Mononuclear cell (primary cell): ENCODE data around the gene ZSCAN1. TPM values are rescaled to one million over a fixed set of nuclear protein-coding genes. Genes with fewer than 3 reads are reported as not detected.

Source experiments
- H3K27me3 ChIP-seq: 2 replicates; pipeline ENCODE4 v1.6.0; 2011; ENCODE audit warnings: low read length, control low read depth; ENCODE audit not compliant: insufficient read depth
- H3K4me1 ChIP-seq: 2 replicates; pipeline ENCODE4 v1.5.1; 2011; ENCODE audit warnings: mild to moderate bottlenecking, low read length, control low read depth; ENCODE audit not compliant: insufficient read depth
- H3K4me3 ChIP-seq: 2 replicates; pipeline ENCODE4 v1.5.1; 2011; ENCODE audit warnings: mild to moderate bottlenecking, low read length, moderate library complexity
- H3K9me3 ChIP-seq: 2 replicates; pipeline ENCODE4 v1.5.1; 2011; ENCODE audit warnings: low read depth, mild to moderate bottlenecking, control low read depth, low read length
- total RNA-seq: library from RNA; depleted of rRNA; stranded (reverse); fragments of >200 nt; gene quantifications from one replicate; pipeline ENCODE4 v1.2.3, GENCODE V29; 2012

The ZSCAN1 gene
- total RNA-seq, 1 donor = not detected

- no peaks in the 10 kb centered on the region for H3K4me1 ChIP-seq
- H3K9me3 ChIP-seq = no peaks in the 10 kb centered on the region
- H3K27me3 ChIP-seq = no peaks in the 10 kb centered on the region
- H3K4me3 ChIP-seq = no peak overlapping the region
These were observed 12.1 kb upstream of the ZSCAN1 start for GRCh38 chr19:58021541-58022282.

DNA sequence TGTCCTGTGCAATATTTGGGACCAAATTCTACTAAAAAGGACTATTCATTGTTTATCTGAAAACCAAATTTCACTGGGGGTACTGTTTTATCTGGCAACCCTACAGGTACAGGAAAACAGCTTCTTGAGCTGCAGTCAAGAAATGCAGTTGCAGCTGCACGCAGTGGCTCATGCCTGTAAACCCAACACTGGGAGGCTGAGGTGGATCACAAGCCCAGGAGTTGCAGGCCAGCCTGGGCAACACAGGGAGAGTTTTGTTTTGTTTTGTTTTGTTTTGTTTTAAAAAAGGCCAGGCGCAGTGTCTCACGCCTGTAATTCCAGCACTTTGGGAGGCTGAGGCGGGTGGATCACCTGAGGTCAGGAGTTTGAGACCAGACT, 11.6 kb upstream of the ZSCAN1 start:
- Histone ChIP-seq H3K4me3 (no peak overlapping the region), H3K4me1 (no peaks in the 10 kb centered on the region), H3K27me3 (no peaks in the 10 kb centered on the region), H3K9me3 (no peaks in the 10 kb centered on the region)

- Histone ChIP-seq H3K4me3 (no peak overlapping the region), H3K9me3 (no peaks in the 10 kb centered on the region), H3K27me3 (no peaks in the 10 kb centered on the region), H3K4me1 (no peaks in the 10 kb centered on the region)
These were observed 9.2 kb upstream of the ZSCAN1 start for GRCh38 chr19:58024661-58025060.

DNA sequence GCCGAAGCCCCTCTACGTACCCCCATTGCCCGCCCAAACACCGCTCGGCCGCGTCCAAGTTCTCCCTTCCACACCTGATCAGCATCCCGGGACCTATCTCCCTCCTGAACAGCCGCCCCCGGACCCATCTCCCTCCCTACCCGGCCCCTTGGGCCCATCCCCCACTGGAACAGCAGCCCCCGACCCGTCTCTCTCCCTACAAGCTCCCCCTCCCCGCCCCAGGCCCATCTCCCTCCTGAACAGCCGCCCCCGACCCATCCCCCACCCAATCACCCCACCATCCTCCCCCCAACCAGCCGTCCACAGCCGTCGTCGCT, 610 bp downstream of the ZSCAN1 start:
- H3K9me3 ChIP-seq = no peaks in the 10 kb centered on the region
- H3K27me3 ChIP-seq = peaks cover 9% of the 10 kb centered on the region
- H3K4me1 ChIP-seq = no peaks in the 10 kb centered on the region
- no peak overlapping the region for H3K4me3 ChIP-seq

DNA sequence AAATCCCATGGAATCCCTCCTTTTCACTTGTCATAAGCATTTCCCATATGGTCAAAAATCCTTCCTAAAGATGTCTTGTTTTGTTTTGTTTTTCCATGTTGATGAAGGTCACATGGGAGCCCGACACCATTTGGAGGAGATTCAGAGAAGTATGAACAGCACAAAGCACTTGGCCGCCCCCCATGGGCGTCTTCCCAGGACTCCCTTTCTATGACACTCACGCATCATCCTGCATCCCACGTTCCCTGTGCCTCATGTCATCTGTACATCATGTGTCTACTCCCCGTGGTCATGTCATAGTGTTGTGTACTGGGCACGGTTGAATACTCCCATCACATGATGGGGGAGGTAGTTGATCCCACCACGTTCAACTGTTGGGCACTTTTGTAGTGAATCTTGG, 2.0 kb downstream of the ZSCAN1 start:
- no peak overlapping the region for H3K4me3 ChIP-seq
- H3K27me3 ChIP-seq = peaks cover 9% of the 10 kb centered on the region
- no peaks in the 10 kb centered on the region for H3K4me1 ChIP-seq
- no peaks in the 10 kb centered on the region for H3K9me3 ChIP-seq

DNA sequence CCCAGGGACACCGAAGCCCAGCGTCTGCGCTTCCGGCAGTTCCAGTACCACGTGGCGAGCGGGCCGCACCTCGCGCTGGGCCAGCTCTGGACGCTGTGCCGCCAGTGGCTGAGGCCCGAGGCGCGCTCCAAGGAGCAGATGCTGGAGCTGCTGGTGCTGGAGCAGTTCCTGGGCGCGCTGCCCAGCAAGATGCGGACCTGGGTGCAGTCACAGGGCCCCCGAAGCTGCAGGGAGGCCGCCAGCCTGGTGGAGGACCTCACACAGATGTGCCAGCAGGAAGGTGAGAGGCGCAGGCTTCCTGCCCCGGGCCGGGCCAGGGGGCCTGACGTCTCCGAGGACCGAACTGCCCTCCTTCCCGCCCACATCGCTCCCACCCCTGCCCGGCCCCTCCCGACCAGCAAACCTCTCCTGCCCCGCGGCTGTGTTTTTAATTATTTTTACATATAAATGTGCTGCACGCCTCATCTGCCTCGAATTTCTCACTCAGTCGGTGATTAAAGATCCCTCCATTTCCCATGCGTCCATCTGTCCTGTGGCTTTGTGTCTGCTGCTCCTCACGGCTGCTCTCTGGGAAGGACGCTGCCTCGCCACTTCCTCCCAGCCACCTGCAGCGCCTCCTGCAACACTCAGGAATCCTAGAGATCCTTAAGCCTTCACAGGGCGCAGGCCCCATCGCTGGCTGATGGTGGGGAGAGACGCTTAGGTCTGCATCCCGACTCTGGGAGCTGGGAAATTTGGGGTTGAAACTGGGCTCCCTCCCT, 4.3 kb downstream of the ZSCAN1 start:
- Histone ChIP-seq H3K9me3 (no peaks in the 10 kb centered on the region), H3K4me3 (no peak overlapping the region), H3K27me3 (peaks cover 4% of the 10 kb centered on the region), H3K4me1 (no peaks in the 10 kb centered on the region)

GRCh38 chr19:58038688-58039204, 4.9 kb downstream of the ZSCAN1 start:
- Histone ChIP-seq H3K4me3 (no peak overlapping the region), H3K9me3 (no peaks in the 10 kb centered on the region), H3K4me1 (no peaks in the 10 kb centered on the region), H3K27me3 (no peaks in the 10 kb centered on the region)

GRCh38 chr19:58040751-58041525, 7.1 kb downstream of the ZSCAN1 start:
- Histone ChIP-seq H3K9me3 (no peaks in the 10 kb centered on the region), H3K27me3 (no peaks in the 10 kb centered on the region), H3K4me1 (no peaks in the 10 kb centered on the region), H3K4me3 (no peak overlapping the region)

DNA sequence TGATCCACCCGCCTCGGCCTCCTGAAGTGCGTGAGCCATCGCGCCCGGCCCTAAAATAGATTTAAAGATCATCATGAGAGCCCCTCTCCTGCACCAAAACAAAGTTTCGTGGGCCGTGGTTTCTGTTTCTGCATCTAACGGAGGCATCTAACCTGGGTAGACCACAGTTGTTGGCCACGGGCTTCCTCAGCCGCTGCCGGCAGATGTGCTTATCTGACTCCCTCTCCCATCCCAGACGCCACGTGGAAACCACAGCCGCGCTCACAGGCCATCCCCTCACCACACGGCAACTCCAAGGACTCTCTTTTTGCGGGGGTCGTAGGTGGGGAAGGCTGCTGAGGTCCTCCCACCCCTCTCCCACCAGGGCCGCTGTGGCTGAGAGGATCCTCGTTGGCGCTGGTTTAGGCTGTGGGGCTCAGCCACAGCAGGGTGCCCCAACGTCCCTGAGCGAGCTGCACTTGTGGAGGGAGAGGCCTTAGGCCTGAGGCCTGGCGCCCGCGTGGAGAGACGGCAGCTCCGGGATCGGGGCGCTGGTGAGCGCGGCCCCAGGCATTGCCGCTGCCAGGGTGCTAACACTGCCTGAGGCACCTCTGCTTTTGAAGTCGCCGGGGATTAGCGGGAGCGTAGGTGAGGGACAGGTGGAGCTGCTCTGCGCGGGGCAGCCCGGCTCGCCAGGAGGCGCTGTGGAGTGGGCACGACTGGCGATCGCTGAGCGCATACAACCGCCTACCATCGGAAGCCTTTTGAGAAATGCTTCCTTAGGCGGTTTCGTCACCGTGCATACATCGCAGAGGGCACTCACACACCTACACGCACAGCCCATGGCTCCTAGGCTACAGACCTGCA, 8.9 kb downstream of the ZSCAN1 start:
- no peaks in the 10 kb centered on the region for H3K27me3 ChIP-seq
- H3K9me3 ChIP-seq = no peaks in the 10 kb centered on the region
- H3K4me1 ChIP-seq = no peaks in the 10 kb centered on the region
- no peak overlapping the region for H3K4me3 ChIP-seq

DNA sequence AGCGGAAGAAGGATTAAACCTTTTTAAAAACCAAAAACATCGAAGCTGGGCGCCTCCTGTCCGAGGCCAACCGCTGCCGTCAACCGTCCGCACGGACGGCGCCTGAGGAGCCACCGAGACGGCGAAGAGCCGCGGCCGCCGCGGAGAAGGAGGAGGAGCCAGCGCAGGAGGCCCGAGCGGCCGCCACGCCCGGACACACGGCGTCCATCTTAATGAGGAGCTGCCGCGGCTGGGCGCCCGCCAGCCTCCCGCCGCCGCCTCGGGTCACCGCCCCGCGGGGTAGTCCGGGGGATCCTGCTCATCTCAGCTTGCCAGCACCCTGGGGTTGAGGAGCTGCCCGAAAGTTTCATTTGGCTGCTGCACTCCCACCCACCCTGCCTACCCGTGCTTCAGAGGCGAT, 10.6 kb downstream of the ZSCAN1 start:
- Histone ChIP-seq H3K9me3 (no peaks in the 10 kb centered on the region), H3K4me3 (no peak overlapping the region), H3K27me3 (no peaks in the 10 kb centered on the region), H3K4me1 (no peaks in the 10 kb centered on the region)

DNA sequence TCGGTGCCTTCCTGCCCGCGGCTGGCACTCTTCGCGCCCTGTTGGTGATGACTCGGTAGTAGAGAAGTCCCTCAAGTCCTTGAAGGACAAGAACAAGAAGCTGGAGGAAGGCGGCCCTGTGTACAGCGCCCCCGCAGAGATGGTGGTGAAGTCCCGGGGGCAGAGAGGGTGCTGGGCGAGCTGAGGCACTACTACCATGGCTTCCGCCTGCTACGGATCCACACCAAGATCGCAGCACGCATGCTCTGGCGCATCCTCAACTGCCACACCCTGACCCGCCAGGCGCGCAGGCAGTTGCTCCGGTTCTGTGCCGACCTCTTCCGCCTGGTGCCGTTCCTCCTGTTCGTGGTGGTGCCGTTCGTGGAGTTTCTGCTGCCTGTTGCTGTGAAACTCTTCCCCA, 11.1 kb downstream of the ZSCAN1 start:
- H3K4me1 ChIP-seq = no peaks in the 10 kb centered on the region
- H3K27me3 ChIP-seq = no peaks in the 10 kb centered on the region
- H3K9me3 ChIP-seq = no peaks in the 10 kb centered on the region
- H3K4me3 ChIP-seq = no peak overlapping the region

DNA sequence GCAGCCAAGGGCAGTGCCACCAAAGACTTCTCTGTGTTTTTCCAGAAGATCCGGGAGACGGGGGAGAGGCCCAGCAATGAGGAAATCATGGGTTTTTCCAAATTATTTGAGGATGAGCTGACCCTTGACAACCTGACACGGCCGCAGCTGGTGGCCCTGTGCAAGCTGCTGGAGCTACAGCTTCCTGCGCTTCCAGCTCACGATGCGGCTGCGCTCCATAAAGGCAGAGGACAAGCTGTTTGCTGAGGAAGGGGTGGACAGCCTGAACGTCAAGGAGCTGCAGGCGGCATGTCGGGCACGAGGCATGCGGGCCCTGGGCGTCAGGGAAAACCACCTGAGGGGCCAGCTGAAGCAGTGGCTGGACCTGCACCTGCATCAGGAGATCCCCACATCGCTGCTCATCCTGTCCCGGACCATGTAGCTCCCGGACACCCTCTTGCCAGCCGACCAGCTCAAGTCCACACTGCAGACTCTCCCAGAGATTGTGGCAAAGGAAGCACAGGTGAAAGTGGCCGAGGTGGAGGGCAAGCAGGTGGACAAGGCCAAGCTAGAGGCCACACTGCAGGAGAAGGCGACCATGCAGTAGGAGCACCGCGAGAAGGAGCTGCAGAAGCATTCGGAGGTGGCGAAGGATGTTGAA, 11.7 kb downstream of the ZSCAN1 start:
- no peak overlapping the region for H3K4me3 ChIP-seq
- H3K4me1 ChIP-seq = no peaks in the 10 kb centered on the region
- no peaks in the 10 kb centered on the region for H3K27me3 ChIP-seq
- no peaks in the 10 kb centered on the region for H3K9me3 ChIP-seq

- H3K4me1 ChIP-seq = no peaks in the 10 kb centered on the region
- H3K4me3 ChIP-seq = no peak overlapping the region
- no peaks in the 10 kb centered on the region for H3K27me3 ChIP-seq
- H3K9me3 ChIP-seq = no peaks in the 10 kb centered on the region
These were observed 13.0 kb downstream of the ZSCAN1 start for GRCh38 chr19:58046856-58047255.

GRCh38 chr19:58047672-58048071, 13.8 kb downstream of the ZSCAN1 start:
- no peaks in the 10 kb centered on the region for H3K27me3 ChIP-seq
- H3K4me1 ChIP-seq = no peaks in the 10 kb centered on the region
- no peaks in the 10 kb centered on the region for H3K9me3 ChIP-seq
- no peak overlapping the region for H3K4me3 ChIP-seq
